Parathyroid adenoma (tissue), 2 donors: ENCODE data around the gene ZFHX3.
A peak's percentile ranks its signal among the peaks of the same experiment; 100 is the strongest.

Experiments
- H2AFZ ChIP-seq: fragments of 300-600 bp; sonication (generic); one replicate; pipeline ENCODE4 v1.7.0; 2017; ENCODE audit warnings: antibody characterized with exemption, mild to moderate bottlenecking
- H3K27ac ChIP-seq: fragments of 300-600 bp; sonication (generic); one replicate; pipeline ENCODE4 v1.7.0; 2017
- H3K27me3 ChIP-seq: fragments of 300-600 bp; sonication (generic); one replicate; pipeline ENCODE4 v1.7.0; 2017; ENCODE audit warnings: low read length; ENCODE audit not compliant: control insufficient read depth, insufficient read depth
- H3K36me3 ChIP-seq: fragments of 300-600 bp; sonication (generic); one replicate; pipeline ENCODE4 v1.7.0; 2017; ENCODE audit warnings: low read length; ENCODE audit not compliant: control insufficient read depth, insufficient read depth
- H3K4me1 ChIP-seq: fragments of 300-600 bp; sonication (generic); one replicate; pipeline ENCODE4 v1.7.0; 2017; ENCODE audit warnings: control low read depth
- H3K4me2 ChIP-seq: fragments of 300-600 bp; sonication (generic); one replicate; pipeline ENCODE4 v1.7.0; 2017; ENCODE audit warnings: low read length
- H3K4me3 ChIP-seq: fragments of 300-600 bp; sonication (generic); one replicate; pipeline ENCODE4 v1.7.0; 2017; ENCODE audit warnings: low read depth, low read length
- H3K79me2 ChIP-seq: fragments of 300-600 bp; sonication (generic); one replicate; pipeline ENCODE4 v1.7.0; 2017; ENCODE audit warnings: control low read depth
- H3K9ac ChIP-seq: fragments of 300-600 bp; sonication (generic); one replicate; pipeline ENCODE4 v1.7.0; 2017; ENCODE audit warnings: mild to moderate bottlenecking
- H3K9me3 ChIP-seq: fragments of 300-600 bp; sonication (generic); one replicate; pipeline ENCODE4 v1.7.0; 2017; ENCODE audit warnings: low read length; ENCODE audit not compliant: control insufficient read depth
- CTCF ChIP-seq: fragments of 300-600 bp; sonication (generic); IDR thresholded peaks from one replicate; pipeline ENCODE4 v1.7.0; 2017; ENCODE audit warnings: antibody characterized with exemption, mild to moderate bottlenecking
- donor health status: primary hyperparathyroidism.

Gene ZFHX3

GRCh38 chr16:72853575-72854266 is 194.2 kb downstream of the ZFHX3 start:
- no peak for TF ChIP-seq CTCF
- H3K9ac ChIP-seq: no peak overlapping the region
- H3K4me3 ChIP-seq: no peak overlapping the region
- H3K36me3 ChIP-seq: no peaks in the 10 kb centered on the region
- H3K79me2 ChIP-seq: peaks cover 18% of the 10 kb centered on the region
- no peak overlapping the region for H2AFZ ChIP-seq
- no peaks in the 10 kb centered on the region for H3K9me3 ChIP-seq
- H3K27ac ChIP-seq: no peak overlapping the region
- H3K27me3 ChIP-seq: no peaks in the 10 kb centered on the region
- H3K4me2 ChIP-seq: no peak overlapping the region
- H3K4me1 ChIP-seq: peaks cover 13% of the 10 kb centered on the region

DNA sequence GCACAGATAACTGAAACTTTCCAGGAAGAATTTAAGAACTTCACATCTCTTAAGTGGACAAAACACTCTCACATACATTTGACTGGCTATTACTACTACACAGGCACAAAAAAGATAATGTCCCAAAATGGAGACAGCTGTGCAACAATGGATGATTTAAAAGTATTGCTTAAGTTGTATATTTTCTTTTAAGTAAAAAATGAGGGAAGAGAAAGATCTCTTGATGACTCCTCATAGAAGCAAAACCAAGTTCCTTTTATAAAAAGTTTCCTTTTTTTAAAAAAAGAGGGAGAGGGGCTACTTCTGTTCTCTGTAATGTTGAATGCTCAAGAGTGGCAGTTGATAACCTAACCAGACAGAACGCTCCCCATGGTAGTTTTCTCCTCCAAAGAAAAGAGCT is 195.5 kb downstream of the ZFHX3 start:
- no peaks in the 10 kb centered on the region for H3K27me3 ChIP-seq
- no peaks in the 10 kb centered on the region for H3K36me3 ChIP-seq
- TF ChIP-seq CTCF: no peak
- H3K4me1 ChIP-seq: peaks cover 15% of the 10 kb centered on the region
- no peak overlapping the region for H2AFZ ChIP-seq
- no peak overlapping the region for H3K4me2 ChIP-seq
- no peaks in the 10 kb centered on the region for H3K9me3 ChIP-seq
- H3K79me2 ChIP-seq: peaks cover 28% of the 10 kb centered on the region
- no peak overlapping the region for H3K9ac ChIP-seq
- H3K27ac ChIP-seq: no peak overlapping the region
- H3K4me3 ChIP-seq: no peak overlapping the region

DNA sequence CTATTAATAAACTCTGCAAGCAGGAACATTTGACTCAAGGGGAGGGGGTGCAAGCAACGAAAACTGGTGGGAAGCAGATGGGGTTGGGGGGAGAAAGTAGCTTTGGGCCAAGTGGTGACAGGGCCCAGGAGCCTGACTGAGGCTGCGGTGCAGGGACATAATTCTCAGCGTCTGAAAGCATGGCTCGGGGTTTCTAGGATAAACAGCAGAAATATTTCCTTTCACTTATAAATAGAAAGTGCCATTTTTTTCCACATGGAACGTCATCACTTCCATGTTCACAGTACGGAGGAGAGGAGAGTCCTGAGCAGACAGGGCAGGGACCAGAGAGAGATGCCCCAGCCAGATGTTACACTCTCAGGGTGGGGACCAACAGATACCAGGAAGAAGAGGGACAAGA is 197.1 kb downstream of the ZFHX3 start:
- no peak overlapping the region for H2AFZ ChIP-seq
- no peaks in the 10 kb centered on the region for H3K36me3 ChIP-seq
- H3K4me1 ChIP-seq: peaks cover 15% of the 10 kb centered on the region
- H3K79me2 ChIP-seq: peaks cover 33% of the 10 kb centered on the region
- no peaks in the 10 kb centered on the region for H3K9me3 ChIP-seq
- H3K4me3 ChIP-seq: no peak overlapping the region
- H3K4me2 ChIP-seq: no peak overlapping the region
- no peak for TF ChIP-seq CTCF
- no peak overlapping the region for H3K9ac ChIP-seq
- no peak overlapping the region for H3K27ac ChIP-seq
- H3K27me3 ChIP-seq: no peaks in the 10 kb centered on the region

GRCh38 chr16:72850021-72850420 is 197.9 kb downstream of the ZFHX3 start:
- H3K4me1 ChIP-seq: peaks cover 15% of the 10 kb centered on the region

More at GRCh38 chr16:72850021-72850420, 197.9 kb downstream of the ZFHX3 start:
- Histone ChIP-seq H3K36me3 (no peaks in the 10 kb centered on the region), H3K27ac (peak overlapping the region; percentile 5), H3K4me3 (no peak overlapping the region), H3K27me3 (no peaks in the 10 kb centered on the region), H2AFZ (no peak overlapping the region), H3K9me3 (no peaks in the 10 kb centered on the region), H3K9ac (no peak overlapping the region), H3K4me2 (no peak overlapping the region), H3K79me2 (peaks cover 38% of the 10 kb centered on the region)
- no peak for TF ChIP-seq CTCF
